IMR-90 (cell line): Measurements from ENCODE around the gene DMD. TPM values are rescaled to one million over a fixed set of nuclear protein-coding genes. Genes with fewer than 3 reads are reported as not detected.

Experiments used
- ATAC-seq: fragments of 200-7000 bp; cut with Tn5 transposase; 2 replicates; pipeline ENCODE4 v1.9.1; 2020; ENCODE audit warnings: low read depth, mild to moderate bottlenecking, moderate library complexity
- BruUV-seq: library from RNA; stranded (reverse); fragments of 400-500 nt; replicated peaks from 2 replicates; lab custom pipeline; 2021; lab: Mats Ljungman, UMichigan
- CTCF ChIA-PET: fragments of 300-600 bp; formaldehyde crosslinking; extraction: SDS; loops from one replicate; lab custom pipeline; 2021; ENCODE audit warnings: antibody characterized with exemption; lab: Yijun Ruan, JAX
- POLR2A ChIA-PET: fragments of 300-600 bp; sonication (Branson Sonifier 250); formaldehyde crosslinking; loops from one replicate; lab custom pipeline; 2022; ENCODE audit warnings: antibody characterized with exemption; ENCODE audit not compliant: unreplicated experiment; lab: Charles Lee
- DNase-seq: peaks from one replicate; pipeline ENCODE4 v3.0.0; 2013
- H2AFZ ChIP-seq: replicated peaks from 2 replicates; pipeline ENCODE3; 2013; ENCODE audit warnings: low read length, mild to moderate bottlenecking; ENCODE audit not compliant: poor library complexity
- H2AK5ac ChIP-seq: 2 replicates; pipeline ENCODE4 v1.6.1; 2013; ENCODE audit warnings: low read depth, low read length, inconsistent platforms
- H2AK9ac ChIP-seq: replicated peaks from 2 replicates; pipeline ENCODE3; 2013; ENCODE audit warnings: mild to moderate bottlenecking, low read depth, low read length, moderate library complexity; ENCODE audit not compliant: poor library complexity
- H2BK120ac ChIP-seq: 2 replicates; pipeline ENCODE4 v1.6.1; 2013; ENCODE audit warnings: low read depth, low read length, inconsistent platforms
- H2BK15ac ChIP-seq: 3 replicates; pipeline ENCODE4 v1.6.1; 2013; ENCODE audit warnings: low read depth, low read length, inconsistent platforms
- H2BK20ac ChIP-seq: 2 replicates; pipeline ENCODE4 v1.6.1; 2013; ENCODE audit warnings: low read depth, mild to moderate bottlenecking, inconsistent platforms, low read length, moderate library complexity
- H2BK5ac ChIP-seq: 2 replicates; pipeline ENCODE4 v1.6.1; 2013; ENCODE audit warnings: mild to moderate bottlenecking, low read depth, low read length, inconsistent platforms; ENCODE audit not compliant: poor library complexity, severe bottlenecking
- H3K14ac ChIP-seq: replicated peaks from 2 replicates; pipeline ENCODE4 v1.6.1; 2013; ENCODE audit warnings: low read depth, low read length, inconsistent platforms
- H3K18ac ChIP-seq: 2 replicates; pipeline ENCODE4 v1.6.1; 2013; ENCODE audit warnings: low read depth, low read length, control low read depth
- H3K23ac ChIP-seq: 2 replicates; pipeline ENCODE4 v1.6.1; 2013; ENCODE audit warnings: low read depth, low read length, inconsistent platforms
- H3K27ac ChIP-seq: 2 replicates; pipeline ENCODE4 v1.5.1; 2013; ENCODE audit warnings: mild to moderate bottlenecking, control low read depth, low read length; ENCODE audit not compliant: insufficient read depth
- H3K27me3 ChIP-seq: 2 replicates; pipeline ENCODE4 v1.6.1; 2013; ENCODE audit warnings: low read length; ENCODE audit not compliant: control insufficient read depth, insufficient read depth
- H3K36me3 ChIP-seq: 2 replicates; pipeline ENCODE4 v1.6.1; 2013; ENCODE audit warnings: low read length, mixed read lengths; ENCODE audit not compliant: control insufficient read depth, insufficient read depth
- H3K4ac ChIP-seq: 2 replicates; pipeline ENCODE4 v1.6.1; 2013; ENCODE audit warnings: low read depth, low read length, inconsistent platforms
- H3K4me1 ChIP-seq: 2 replicates; pipeline ENCODE4 v1.6.1; 2013; ENCODE audit warnings: low read length, mixed read lengths; ENCODE audit not compliant: control insufficient read depth, insufficient read depth
- H3K4me2 ChIP-seq: 2 replicates; pipeline ENCODE4 v1.6.1; 2013; ENCODE audit warnings: low read depth, mild to moderate bottlenecking, control low read depth, low read length, moderate library complexity
- H3K4me3 ChIP-seq: 2 replicates; pipeline ENCODE4 v1.5.1; 2013; ENCODE audit warnings: low read depth, mild to moderate bottlenecking, control low read depth, low read length, moderate library complexity; ENCODE audit not compliant: insufficient read depth
- H3K56ac ChIP-seq: 2 replicates; pipeline ENCODE4 v1.6.1; 2013; ENCODE audit warnings: low read length, inconsistent platforms; ENCODE audit not compliant: insufficient read depth; ENCODE audit errors: extremely low read depth
- H3K79me1 ChIP-seq, 2 experiments: 2 replicates each; pipeline ENCODE4 v1.6.1; 2013; ENCODE audit warnings: low read length in 2 of 2, inconsistent platforms in 1 of 2, low read depth in 1 of 2
- H3K9ac ChIP-seq: 2 replicates; pipeline ENCODE4 v1.6.1; 2013; ENCODE audit warnings: low read depth, low read length, control low read depth
- H3K9me1 ChIP-seq: 2 replicates; pipeline ENCODE4 v1.6.1; 2013; ENCODE audit warnings: low read length, inconsistent platforms; ENCODE audit not compliant: insufficient read depth
- H3K9me3 ChIP-seq: 2 replicates; pipeline ENCODE4 v1.6.1; 2013; ENCODE audit warnings: low read length; ENCODE audit not compliant: control insufficient read depth, insufficient read depth
- H4K20me1 ChIP-seq: 2 replicates; pipeline ENCODE4 v1.6.1; 2013; ENCODE audit warnings: low read length, inconsistent platforms; ENCODE audit not compliant: insufficient read depth
- H4K5ac ChIP-seq: 2 replicates; pipeline ENCODE4 v1.6.1; 2013; ENCODE audit warnings: mild to moderate bottlenecking, low read depth, low read length, control low read depth
- H4K8ac ChIP-seq, 2 experiments: 2 replicates each; pipeline ENCODE4 v1.6.1; 2013; ENCODE audit warnings: low read depth in 2 of 2, low read length in 2 of 2, control low read depth in 1 of 2, inconsistent platforms in 1 of 2
- H4K91ac ChIP-seq: 2 replicates; pipeline ENCODE4 v1.6.1; 2013; ENCODE audit warnings: low read depth, low read length, inconsistent platforms; ENCODE audit not compliant: insufficient read depth
- BHLHE40 ChIP-seq: fragments of 150-350 bp; IDR thresholded peaks from 2 replicates; pipeline ENCODE4 v1.6.1; 2016; ENCODE audit warnings: mild to moderate bottlenecking, low read depth, low read length
- NFE2L2 ChIP-seq: fragments of 150-350 bp; IDR thresholded peaks from 2 replicates; pipeline ENCODE4 v1.6.1; 2016; ENCODE audit warnings: low read depth, mild to moderate bottlenecking, low read length
- RFX5 ChIP-seq: IDR thresholded peaks from 2 replicates; pipeline ENCODE4 v1.8.0; 2012; ENCODE audit warnings: low read depth, mild to moderate bottlenecking, low read length, moderate library complexity
- WGBS, 2 experiments: methylation state at CpG; one replicate each; pipeline versions ENCODE4 v1.1.5 to v1.1.7; 2013; ENCODE audit warnings: missing lambda C conversion rate in 2 of 2; ENCODE audit not compliant: insufficient read length in 1 of 2; ENCODE audit errors: extremely low coverage in 2 of 2; 5-methylcytosine and 5-hydroxymethylcytosine counted together
- dilution Hi-C: fragments of 300-500 bp; cut with HindIII; formaldehyde crosslinking; loops from one replicate; pipeline ENCODE4 v1.14.3; 2018; ENCODE audit warnings: low sequenced_read_pairs; ENCODE audit not compliant: unreplicated experiment
- in situ Hi-C: fragments of 300-500 bp; cut with MboI; formaldehyde crosslinking; loops from 3 replicates; pipeline ENCODE4 v1.14.3; 2019; ENCODE audit warnings: low sequenced_read_pairs, inconsistent platforms, mixed read lengths
- intact Hi-C: fragments of 100-400 bp; cut with micrococcal nuclease; formaldehyde crosslinking; loops from 2 replicates; pipeline ENCODE4 v1.10.0; 2022
- polyA plus RNA-seq, 3 experiments: library from polyadenylated mRNA; depleted of rRNA; stranded (reverse); fragments of >200 nt; gene quantifications; 2 replicates each; pipeline ENCODE4 v1.2.3, GENCODE V29; 2012; ENCODE audit warnings: low replicate concordance in 1 of 3
- total RNA-seq: library from RNA; depleted of rRNA; stranded (reverse); fragments of >200 nt; gene quantifications from 2 replicates; pipeline ENCODE4 v1.2.3, GENCODE V29; 2012

The DMD gene
- total and polyA plus RNA-seq, 2 of the 4 experiments (the other 2 are of a cell fraction) = 6.6 to 11.8 TPM

GRCh38 chrX:32642283-32642682 lies 569.1 kb downstream of the DMD start:
- in situ Hi-C loops (no loop called here), dilution Hi-C loops (no loop called here), intact Hi-C loops (no loop called here)
- H3K4ac ChIP-seq = no peak overlapping the region
- H3K23ac ChIP-seq = no peak overlapping the region
- H2BK120ac ChIP-seq = no peak overlapping the region
- no peak overlapping the region for H4K5ac ChIP-seq
- no peak overlapping the region for H3K4me2 ChIP-seq
- CTCF ChIA-PET = interaction anchor here (0.6 kb wide), 1 partner anchor 1389 kb away, joined by 3 read pairs; no protein-coding TSS in a partner anchor
- no peak overlapping the region for H3K9ac ChIP-seq
- DNase-seq (no peak), ATAC-seq (no peak)
- no peaks in the 10 kb centered on the region for H3K79me1 ChIP-seq
- H2BK5ac ChIP-seq = no peak overlapping the region
- H3K9me3 ChIP-seq = no peaks in the 10 kb centered on the region
- no peak overlapping the region for H3K14ac ChIP-seq
- H2AK9ac ChIP-seq = no peak overlapping the region
- H4K8ac ChIP-seq = no peak overlapping the region
- no peaks in the 10 kb centered on the region for H3K36me3 ChIP-seq
- no peaks in the 10 kb centered on the region for H3K27me3 ChIP-seq
- POLR2A ChIA-PET = no interaction called here
- H4K20me1 ChIP-seq = no peaks in the 10 kb centered on the region
- WGBS, 2 experiments = no CpG with 5 or more reads among the region's 3 CpGs
- H2BK20ac ChIP-seq = no peak overlapping the region
- H2AK5ac ChIP-seq = no peak overlapping the region
- no peak overlapping the region for H2BK15ac ChIP-seq
- H4K91ac ChIP-seq = no peak overlapping the region
- no peak overlapping the region for H2AFZ ChIP-seq
- no peaks in the 10 kb centered on the region for H3K9me1 ChIP-seq
- no TSS peak for BruUV-seq
- no peaks in the 10 kb centered on the region for H3K4me1 ChIP-seq
- H3K56ac ChIP-seq = no peak overlapping the region
- no peak overlapping the region for H3K18ac ChIP-seq
- H3K4me3 ChIP-seq = no peak overlapping the region
- no peak overlapping the region for H3K27ac ChIP-seq
- no peak for TF ChIP-seq RFX5
- no peak for TF ChIP-seq BHLHE40
- TF ChIP-seq NFE2L2 = no peak
